Uterus (tissue), 4 donors: ENCODE measurements around the gene UHRF2. TPM values are rescaled to one million over a fixed set of nuclear protein-coding genes. Genes with fewer than 3 reads are reported as not detected.

Experiments used
- DNase-seq, 2 donors: peaks; one replicate each; pipeline ENCODE4 v3.0.0-alpha.2; 2019 to 2020
- H3K27ac ChIP-seq, 2 donors: fragments of 200-600 bp; sonication (generic); 1 replicate in 1 of 2; 2 replicates in 1 of 2; pipeline ENCODE4 v1.5.1; 2016 to 2018
- H3K27me3 ChIP-seq, 2 donors: fragments of 200-600 bp; sonication (generic); one replicate each; pipeline ENCODE4 v1.5.1; 2018 to 2019; ENCODE audit warnings: control low read depth in 1 of 2
- H3K36me3 ChIP-seq, 2 donors: fragments of 200-600 bp; sonication (generic); one replicate each; pipeline ENCODE4 v1.5.1; 2019; ENCODE audit warnings: control low read depth in 1 of 2
- H3K4me1 ChIP-seq, 2 donors: fragments of 200-600 bp; sonication (generic); one replicate each; pipeline ENCODE4 v1.5.1; 2018 to 2019; ENCODE audit warnings: control low read depth in 1 of 2
- H3K4me3 ChIP-seq, 2 donors: fragments of 200-600 bp; sonication (generic); 1 replicate in 1 of 2; 2 replicates in 1 of 2; pipeline ENCODE4 v1.5.1; 2018 to 2019; ENCODE audit warnings: mild to moderate bottlenecking in 1 of 2
- H3K9me3 ChIP-seq, 2 donors: fragments of 200-600 bp; sonication (generic); one replicate each; pipeline ENCODE4 v1.5.1; 2019; ENCODE audit warnings: control low read depth in 1 of 2
- POLR2A ChIP-seq, 2 donors: fragments of 450-650 bp; IDR thresholded peaks; one replicate each; pipeline ENCODE4 v1.6.1; 2016; ENCODE audit warnings: antibody characterized with exemption in 2 of 2, mild to moderate bottlenecking in 1 of 2, moderate library complexity in 1 of 2
- intact Hi-C: fragments of 100-400 bp; cut with DNase I; formaldehyde crosslinking; loops from one replicate; pipeline ENCODE4 v1.15.1; 2023; ENCODE audit warnings: low total_unique reads
- total RNA-seq, 4 donors: library from RNA; depleted of rRNA in 3 of 4; stranded (reverse); fragments of >200 nt in 3 of 4; gene quantifications; one replicate each; pipeline versions ENCODE4 v1.1.0 to v1.2.4, GENCODE V29; 2014 to 2023
- TF ChIP-seq, protein P1 (sequence below), 4 experiments: fragments of 200-600 bp in 2 of 4; fragments of 450-650 bp in 2 of 4; sonication (generic) in 2 of 4; IDR thresholded peaks; one replicate each; pipeline ENCODE4 v1.5.1; 2016 to 2019; ENCODE audit warnings: antibody characterized with exemption in 4 of 4, mild to moderate bottlenecking in 2 of 4, moderate library complexity in 1 of 4
- donor health status: DM: yes; HTN: yes; CAD: no.

Gene UHRF2
- total RNA-seq, 4 donors from 2014 or later: 40.7 to 107 (median 63.1) TPM

DNA sequence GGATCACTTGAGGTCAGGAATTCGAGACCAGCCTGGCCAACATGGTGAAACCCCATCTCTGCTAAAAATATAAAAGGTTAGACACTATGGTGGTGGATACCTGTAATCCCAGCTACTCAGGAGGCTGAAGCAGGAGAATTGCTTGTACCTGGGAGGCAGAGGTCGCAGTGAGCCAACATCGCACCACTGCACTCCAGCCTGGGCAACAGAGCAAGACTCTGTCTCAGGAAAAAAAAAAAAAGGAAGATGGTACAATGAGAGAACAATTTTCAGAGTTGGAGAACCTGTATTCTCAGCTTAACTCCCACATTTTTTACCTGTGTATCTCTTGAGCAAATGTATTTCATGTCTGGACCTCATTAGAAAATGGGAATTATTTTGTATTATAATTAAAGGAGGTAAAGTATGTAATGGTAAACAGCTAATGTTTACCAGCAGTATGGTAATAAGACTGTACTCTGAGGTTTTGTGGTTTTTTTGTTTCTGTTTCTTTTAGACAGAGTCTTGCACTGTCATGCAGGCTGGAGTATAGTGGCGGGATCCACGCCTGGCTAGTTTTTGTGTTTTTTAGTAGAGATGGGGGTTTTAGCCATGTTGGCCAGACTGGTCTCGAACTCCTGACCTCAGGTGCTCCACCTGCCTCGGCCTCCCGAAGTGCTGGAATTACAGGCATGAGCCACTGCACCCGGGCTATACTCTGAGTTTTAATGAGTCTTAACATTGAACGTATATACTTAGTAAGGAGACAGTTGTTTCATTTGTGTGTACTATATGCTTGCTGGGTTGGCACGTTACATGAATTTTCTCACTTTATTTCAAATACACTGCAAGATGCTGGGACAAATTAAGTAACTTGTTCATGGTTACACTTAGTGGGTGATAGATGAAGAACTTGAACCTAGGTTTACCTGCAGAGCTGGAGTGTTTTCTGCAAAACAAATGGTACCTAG is 16.2 kb downstream of the UHRF2 start:
- Histone ChIP-seq H3K27ac (no peak overlapping the region), H3K36me3 (no peaks in the 10 kb centered on the region), H3K27me3 (no peaks in the 10 kb centered on the region), H3K4me1 (no peaks in the 10 kb centered on the region), H3K4me3 (no peak overlapping the region), H3K9me3 (no peaks in the 10 kb centered on the region)
- no peak for TF ChIP-seq POLR2A (IDR thresholded peaks at IDR 0.05)
- TF ChIP-seq, protein P1, sequence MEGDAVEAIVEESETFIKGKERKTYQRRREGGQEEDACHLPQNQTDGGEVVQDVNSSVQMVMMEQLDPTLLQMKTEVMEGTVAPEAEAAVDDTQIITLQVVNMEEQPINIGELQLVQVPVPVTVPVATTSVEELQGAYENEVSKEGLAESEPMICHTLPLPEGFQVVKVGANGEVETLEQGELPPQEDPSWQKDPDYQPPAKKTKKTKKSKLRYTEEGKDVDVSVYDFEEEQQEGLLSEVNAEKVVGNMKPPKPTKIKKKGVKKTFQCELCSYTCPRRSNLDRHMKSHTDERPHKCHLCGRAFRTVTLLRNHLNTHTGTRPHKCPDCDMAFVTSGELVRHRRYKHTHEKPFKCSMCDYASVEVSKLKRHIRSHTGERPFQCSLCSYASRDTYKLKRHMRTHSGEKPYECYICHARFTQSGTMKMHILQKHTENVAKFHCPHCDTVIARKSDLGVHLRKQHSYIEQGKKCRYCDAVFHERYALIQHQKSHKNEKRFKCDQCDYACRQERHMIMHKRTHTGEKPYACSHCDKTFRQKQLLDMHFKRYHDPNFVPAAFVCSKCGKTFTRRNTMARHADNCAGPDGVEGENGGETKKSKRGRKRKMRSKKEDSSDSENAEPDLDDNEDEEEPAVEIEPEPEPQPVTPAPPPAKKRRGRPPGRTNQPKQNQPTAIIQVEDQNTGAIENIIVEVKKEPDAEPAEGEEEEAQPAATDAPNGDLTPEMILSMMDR (IDR thresholded peaks at IDR 0.05): no peak
- no peak for DNase-seq
- intact Hi-C loops: no loop called here

DNA sequence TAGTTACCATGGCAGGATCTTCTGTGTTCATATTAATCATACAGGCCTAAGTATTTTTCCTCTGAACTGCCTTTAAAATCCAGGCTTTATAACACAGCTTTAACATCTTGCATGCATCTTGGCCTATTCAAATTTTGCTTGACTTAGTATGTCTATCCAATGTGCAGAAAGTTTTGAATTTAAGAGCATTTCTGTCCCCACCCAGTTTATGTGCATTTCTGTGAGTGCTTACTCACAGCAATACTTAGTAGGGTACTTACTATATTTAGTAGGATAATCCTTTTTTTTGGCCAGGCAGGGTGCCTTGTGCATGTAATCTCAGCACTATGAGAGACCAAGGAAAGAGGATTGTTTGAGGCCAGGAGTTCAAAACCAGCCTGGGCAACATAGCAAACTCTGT is 18.0 kb downstream of the UHRF2 start:
- Histone ChIP-seq H3K4me1 (no peaks in the 10 kb centered on the region), H3K27me3 (no peaks in the 10 kb centered on the region), H3K36me3 (no peaks in the 10 kb centered on the region), H3K9me3 (no peaks in the 10 kb centered on the region), H3K27ac (no peak overlapping the region), H3K4me3 (no peak overlapping the region)
- no peak for DNase-seq
- TF ChIP-seq POLR2A (IDR thresholded peaks at IDR 0.05): no peak
- TF ChIP-seq, protein P1 (IDR thresholded peaks at IDR 0.05): no peak
- intact Hi-C loops: no loop called here

DNA sequence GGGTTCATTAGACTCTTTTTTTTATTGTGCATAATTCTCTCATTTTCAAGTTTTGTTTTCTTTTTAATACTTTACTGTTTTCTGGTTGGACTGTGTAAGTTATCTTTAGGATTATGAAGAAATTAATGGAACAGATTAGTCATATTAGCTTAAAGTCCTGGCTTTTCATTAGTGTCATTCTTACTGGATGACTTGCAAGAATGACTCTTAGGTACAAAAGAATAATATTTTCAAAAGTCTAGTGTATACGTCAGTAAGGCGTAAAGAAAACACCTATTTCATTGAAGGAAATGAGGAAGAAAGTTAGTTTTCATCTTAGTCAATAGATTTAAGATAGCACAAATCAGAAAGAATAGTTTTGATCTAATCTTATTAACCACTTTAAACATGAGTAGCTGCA is 20.4 kb downstream of the UHRF2 start:
- TF ChIP-seq POLR2A (IDR thresholded peaks at IDR 0.05): no peak
- TF ChIP-seq, protein P1 (IDR thresholded peaks at IDR 0.05): no peak
- DNase-seq: no peak
- intact Hi-C loops: no loop called here
- Histone ChIP-seq H3K27ac (no peak overlapping the region), H3K9me3 (no peaks in the 10 kb centered on the region), H3K27me3 (no peaks in the 10 kb centered on the region), H3K36me3 (no peaks in the 10 kb centered on the region), H3K4me3 (no peak overlapping the region), H3K4me1 (no peaks in the 10 kb centered on the region)

DNA sequence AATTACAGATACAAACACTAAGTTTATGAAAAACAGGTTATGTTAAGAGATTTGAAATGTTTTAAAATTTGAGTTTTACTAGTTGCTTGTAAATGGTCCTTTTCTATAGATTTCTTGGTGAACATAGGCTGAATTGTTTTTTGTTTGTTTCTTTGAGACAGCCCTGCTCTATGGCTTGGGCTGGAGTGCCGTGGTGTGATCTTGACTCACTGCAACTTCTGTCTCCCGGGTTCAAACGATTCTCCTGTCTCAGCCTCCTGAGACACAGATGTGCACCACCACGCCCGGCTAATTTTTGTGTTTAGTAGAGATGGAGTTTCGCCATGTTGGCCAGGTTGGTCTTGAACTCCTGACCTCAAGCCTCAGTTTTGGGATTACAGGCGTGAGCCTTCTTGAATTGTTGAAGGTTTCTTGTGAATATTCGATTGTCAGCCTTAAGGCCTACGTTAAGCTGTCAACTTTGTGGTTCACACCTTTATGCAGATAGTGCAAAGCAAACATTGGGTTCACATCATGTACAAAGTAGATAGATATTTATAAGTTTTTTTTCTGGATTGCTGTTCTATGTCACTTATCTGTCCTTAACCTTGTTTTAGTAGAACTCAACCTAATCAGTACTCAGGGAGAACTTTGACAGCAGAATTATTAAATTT is 26.2 kb downstream of the UHRF2 start:
- no peak for DNase-seq
- intact Hi-C loops: no loop called here
- Histone ChIP-seq H3K4me1 (no peaks in the 10 kb centered on the region), H3K27me3 (no peaks in the 10 kb centered on the region), H3K9me3 (no peaks in the 10 kb centered on the region), H3K36me3 (no peaks in the 10 kb centered on the region), H3K4me3 (no peak overlapping the region), H3K27ac (no peak overlapping the region)
- TF ChIP-seq, protein P1 (IDR thresholded peaks at IDR 0.05): no peak
- TF ChIP-seq POLR2A (IDR thresholded peaks at IDR 0.05): no peak

DNA sequence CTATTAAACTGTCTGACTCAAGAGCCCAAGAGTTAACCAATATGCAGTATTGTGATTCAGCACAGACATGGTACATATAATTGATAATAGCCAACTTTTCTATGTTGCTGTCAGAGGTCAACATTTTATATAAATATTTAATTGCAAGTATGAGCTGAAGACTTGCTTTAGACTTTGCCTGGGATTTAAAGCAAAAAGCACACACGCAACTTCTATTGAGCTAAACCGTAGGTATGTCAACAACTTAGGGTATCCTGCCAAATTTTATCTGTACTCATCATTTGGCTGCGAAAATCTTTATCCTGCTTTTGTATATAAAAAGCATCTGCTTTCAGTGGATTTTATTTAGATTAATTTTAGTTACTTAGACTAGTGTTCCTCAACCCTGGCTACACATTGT is 27.4 kb downstream of the UHRF2 start:
- Histone ChIP-seq H3K9me3 (no peaks in the 10 kb centered on the region), H3K4me3 (no peak overlapping the region), H3K36me3 (no peaks in the 10 kb centered on the region), H3K27me3 (no peaks in the 10 kb centered on the region), H3K4me1 (no peaks in the 10 kb centered on the region), H3K27ac (no peak overlapping the region)
- DNase-seq: no peak
- intact Hi-C loops: no loop called here
- TF ChIP-seq, protein P1 (IDR thresholded peaks at IDR 0.05): no peak
- no peak for TF ChIP-seq POLR2A (IDR thresholded peaks at IDR 0.05)
